ENCODE measurements around the gene FBXL17. TPM values are rescaled to one million over a fixed set of nuclear protein-coding genes. Genes with fewer than 3 reads are reported as not detected.
A peak's percentile ranks its signal among the peaks of the same experiment; 100 is the strongest.
"Not testable (repeated sequence)": the region's sequence is repeated elsewhere in the genome, so short reads cannot be mapped to it uniquely, and the experiment has no call there.

Gene FBXL17
- total RNA-seq, 1 donor from 2014 or later: 19.1 TPM

DNA sequence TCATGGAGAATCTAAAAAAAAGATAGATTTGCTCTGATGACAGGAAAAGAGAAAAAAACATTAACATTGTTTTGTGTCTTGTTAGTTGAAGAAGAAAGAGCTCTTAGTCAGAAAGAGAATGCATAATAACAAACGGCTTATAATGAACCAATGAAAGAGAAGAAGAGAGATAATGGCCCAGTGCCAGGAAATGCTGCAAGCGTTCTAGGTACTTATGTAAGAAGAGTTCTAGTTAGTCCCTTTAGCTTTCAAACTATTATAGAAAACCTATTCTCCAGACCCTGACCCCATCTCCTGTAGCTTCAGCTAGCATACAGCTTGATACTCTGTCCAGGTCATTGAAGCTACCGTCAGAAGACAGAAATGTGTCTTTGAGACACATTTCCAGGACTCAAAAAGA lies 70.2 kb downstream of the FBXL17 start:
- DNase-seq (ENCODE audit: low read depth): no peak

DNA sequence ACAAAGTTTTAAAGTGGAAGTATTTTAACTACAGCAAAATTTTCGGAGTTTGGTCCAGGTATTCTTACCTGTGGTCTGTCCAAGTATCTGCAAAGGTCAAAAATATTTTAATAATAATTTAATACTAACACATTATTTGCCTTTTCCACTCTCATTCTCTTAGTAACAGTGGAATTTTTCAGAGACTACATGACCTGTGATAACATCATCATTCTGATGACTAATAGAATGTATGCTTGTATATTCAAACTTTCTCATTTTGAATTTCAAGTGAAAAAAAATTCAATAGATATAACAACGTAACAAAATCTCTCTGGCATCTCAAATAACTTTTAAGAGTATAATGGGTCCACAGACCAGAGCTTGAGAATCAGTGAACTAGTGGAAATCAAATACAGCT lies 78.3 kb downstream of the FBXL17 start:
- no peak for DNase-seq (ENCODE audit: low read depth)

DNA sequence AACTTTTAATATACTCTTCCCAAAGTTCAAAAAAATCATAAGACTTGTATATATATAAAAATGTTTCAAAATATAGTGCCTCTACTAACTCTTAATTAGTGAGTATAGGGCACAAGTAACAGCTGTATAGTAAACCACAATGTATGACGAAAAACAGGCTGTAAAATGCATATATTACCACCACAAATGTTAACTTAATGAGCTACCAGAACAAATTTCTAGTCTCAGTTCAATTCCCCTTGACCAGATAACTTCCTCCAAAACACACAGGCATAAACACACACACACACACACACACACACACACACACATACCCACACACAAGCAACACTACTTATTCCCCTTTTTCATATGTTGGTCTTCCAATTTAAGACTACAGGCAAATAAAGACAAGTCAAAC lies 78.8 kb downstream of the FBXL17 start:
- DNase-seq (ENCODE audit: low read depth): no peak

DNA sequence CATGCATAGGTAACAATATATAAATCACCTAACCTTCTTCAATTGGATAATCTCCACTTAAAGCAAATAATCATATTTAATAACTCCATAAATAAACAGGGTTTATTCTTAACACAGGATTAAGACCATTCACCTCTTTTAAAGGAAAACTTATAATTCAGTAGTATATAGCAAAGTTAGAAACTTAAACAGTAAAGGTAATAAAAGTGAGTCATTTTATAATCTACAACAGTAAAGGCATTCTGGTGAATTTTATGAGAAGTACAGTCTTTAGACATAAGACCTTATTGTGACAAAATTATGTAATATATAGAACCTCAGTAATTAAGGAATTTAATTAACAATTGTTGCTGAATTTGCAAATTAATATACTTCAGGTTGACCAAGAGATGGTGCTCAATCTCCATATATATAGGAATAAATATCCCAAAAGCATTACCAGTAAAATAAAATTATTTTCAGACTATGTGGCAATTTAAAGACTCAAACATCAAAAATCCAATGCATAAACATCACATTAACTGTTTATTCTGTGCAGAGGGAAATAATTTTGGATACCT lies 84.8 kb downstream of the FBXL17 start:
- no peak for DNase-seq (ENCODE audit: low read depth)

DNA sequence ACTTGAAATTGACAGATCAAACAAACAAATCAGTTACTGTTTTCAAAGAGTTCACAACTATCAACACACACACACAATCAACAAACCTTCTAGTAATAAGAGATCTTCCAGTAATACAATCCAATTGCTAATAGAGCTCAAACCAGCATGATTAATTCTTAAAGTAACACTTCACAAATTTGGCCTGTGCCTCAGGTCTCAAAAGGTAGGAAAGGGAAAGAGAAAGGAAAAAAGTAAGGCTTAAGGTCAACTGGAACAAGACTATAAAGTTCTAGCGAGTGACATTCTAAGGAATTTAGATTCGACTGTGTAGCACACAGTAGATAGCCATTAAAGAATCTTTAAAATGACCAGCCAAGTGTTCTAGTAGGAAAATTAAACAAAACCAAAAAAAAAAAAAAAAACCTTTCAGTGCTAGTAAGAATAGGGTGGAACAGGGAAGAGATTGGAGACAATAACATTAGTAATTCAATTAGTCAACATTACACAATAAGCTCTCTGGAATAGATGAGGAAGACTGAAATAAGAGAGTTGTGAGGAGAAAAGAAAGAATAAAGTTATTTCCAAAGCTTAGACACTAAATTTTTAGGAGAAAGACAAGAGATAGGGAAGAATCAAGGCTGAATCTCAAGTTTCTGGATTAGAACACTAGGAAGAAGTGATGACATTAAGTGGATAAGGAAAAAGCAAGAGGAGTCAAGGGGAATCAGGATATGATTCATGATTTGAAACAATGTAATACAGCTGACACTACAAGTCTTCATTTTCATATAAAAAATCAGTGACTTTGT lies 86.1 kb downstream of the FBXL17 start:
- peak; percentile 60 for DNase-seq (ENCODE audit: low read depth)

DNA sequence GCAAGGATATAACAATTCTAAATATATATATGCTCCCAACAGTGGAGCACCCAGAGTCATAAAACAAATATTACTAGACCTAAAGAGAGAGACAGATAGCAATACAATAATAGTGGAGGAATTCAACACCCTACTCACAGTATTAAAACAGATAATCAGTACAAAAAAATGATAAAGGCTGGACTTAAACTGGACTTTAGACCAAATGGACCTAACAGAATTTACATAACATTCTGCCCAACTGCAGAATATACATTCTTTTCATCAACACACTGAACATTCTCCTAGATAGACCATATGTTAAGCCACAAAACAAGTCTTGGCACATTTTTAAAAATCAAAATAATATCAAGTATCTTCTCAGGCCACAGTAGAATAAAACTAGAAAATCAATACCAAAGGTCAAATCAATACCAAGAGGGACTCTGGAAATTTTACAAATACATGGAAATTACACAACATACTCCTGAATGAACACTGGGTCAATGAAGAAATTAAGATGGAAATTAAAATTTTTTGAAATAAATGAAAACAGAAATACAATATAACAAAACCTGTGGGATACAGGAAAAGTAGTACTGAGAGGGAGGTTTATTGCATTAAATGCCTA lies 100.8 kb downstream of the FBXL17 start:
- DNase-seq (ENCODE audit: low read depth): no peak

DNA sequence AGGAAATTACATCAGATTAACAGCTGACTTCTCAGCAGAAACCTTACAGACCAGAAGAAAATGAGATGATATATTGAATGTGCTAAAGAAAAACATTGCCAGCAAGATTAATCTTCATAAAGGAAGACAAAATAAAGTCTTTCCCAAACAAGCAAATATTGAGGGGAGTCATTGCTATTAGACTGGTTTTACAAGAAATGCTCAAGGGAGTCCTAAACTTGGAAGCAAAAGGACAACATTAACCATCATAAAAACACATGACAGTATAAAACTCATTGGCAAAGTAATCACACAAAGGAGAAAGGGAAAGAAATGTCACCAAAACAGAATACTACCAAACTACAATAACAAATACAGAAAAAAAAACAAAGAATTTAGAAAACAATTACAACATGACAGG lies 101.7 kb downstream of the FBXL17 start:
- DNase-seq (ENCODE audit: low read depth): no peak

DNA sequence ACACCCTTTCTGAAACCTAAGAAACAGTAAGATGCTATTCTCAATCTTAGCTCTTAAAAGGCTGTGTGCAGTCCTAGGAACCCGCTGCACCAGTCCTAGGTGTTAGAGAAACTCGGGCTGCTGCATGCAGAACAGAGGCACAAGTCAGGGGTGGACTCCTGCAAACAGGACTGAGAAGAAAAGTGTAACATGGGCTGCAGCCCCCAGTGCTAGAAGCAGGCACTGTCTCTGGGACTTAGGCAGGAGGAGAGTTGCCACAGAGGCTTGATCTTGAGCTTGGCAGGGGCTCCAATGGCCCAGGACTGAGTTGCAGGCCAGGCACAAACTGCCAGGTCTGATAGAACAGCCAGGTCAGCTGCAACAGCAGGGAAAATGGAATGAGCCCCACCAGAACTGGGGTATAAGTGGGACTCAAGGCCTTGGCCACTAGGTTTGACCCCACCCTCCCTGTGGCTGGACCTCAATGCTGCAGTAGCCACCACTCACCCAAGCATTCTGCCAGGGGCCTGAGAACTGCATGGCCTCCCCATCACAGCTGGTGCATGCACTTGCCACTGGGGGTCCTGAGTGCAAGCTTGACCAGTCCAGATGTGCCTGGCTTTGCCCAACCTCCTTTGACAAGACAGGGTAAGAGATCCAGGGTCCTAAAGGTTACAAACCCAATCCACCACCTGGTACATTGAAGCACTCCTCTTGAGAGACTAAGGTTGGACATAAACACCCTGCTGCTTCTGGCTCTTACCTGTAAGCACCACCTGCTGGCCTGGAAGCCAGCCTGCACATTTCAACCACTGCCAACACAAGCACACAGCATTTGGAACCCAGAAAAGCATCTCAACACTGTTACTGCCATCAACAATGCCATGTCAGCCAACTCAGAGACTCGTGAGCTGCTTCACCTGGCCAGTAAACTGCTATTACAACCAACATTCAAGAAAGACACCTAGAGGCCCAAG lies 103.3 kb downstream of the FBXL17 start:
- no peak for DNase-seq (ENCODE audit: low read depth)

DNA sequence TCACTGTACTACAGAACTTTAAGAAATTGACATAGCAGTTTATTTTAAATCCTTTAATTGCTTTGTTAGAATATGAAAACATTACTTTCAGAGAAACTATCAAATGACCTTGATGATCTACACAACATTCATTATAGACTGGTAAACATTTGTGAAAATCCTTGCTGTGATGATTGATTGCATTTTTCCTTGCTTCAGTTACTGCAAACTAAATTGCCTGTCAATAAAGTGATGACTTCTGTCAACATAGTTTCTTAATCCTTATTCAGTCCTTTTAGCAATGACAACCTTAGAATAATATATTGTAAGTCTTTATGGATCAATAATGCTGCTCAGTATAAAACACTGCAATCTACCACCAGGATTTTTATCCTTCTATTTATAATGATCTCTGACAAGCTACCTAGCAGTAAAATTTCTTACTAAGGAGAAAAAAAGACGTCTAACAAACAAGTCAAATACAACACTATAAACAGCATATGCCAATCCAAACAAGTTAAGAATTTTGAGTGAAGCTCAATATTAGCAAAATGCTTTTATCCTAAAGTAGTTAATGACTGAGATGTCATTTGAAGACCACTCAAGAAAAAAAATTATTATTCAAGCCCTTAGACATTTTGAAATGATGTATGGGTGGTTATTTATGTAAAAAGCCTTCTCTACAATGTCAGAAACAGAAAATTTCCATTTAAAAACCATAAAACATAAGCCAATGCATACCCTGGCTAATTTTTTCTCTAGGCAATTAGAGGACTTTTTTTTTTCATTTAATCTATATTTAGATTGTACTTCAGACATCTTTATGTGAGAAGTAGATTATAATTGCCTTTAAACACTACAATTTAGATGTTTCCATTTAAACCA lies 105.5 kb downstream of the FBXL17 start:
- no peak for DNase-seq (ENCODE audit: low read depth)

DNA sequence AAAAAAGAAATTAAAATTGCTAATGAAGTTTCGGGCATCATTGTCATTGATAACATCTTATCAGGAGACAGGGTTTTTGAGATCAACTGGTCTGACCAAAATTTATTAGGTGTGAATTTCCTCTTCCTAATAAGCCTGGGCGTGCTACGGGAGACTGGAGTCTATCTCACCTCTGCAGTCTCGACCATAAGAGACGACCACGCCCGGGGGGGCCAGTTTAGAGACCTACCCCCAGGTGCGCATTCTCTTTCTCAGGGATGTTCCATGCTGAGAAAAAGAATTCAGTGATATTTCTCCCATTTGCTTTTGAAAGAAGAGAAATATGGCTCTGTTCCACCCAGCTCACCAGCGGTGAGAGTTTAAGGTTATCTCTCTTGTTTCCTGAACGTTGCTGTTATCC lies 107.8 kb downstream of the FBXL17 start:
- not testable (repeated sequence) for DNase-seq (ENCODE audit: low read depth)

DNA sequence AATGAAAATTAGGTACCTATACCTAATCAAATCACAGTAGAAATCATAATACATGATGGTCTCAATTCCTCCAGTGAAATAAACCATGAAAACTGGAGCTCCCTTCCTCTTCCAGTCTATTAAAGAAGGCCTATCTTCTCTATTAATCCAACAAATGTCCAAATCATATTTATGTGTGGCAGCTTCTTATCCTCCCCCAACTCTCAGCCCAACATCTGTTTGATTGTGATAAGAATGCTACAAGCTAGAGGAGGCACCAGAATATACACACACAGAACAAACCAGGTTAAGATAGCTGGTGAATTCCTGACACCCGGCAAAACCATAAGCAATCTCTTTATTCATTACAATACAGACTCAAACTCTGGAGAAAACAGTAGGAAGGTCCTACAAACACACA lies 110.8 kb downstream of the FBXL17 start:
- no peak for DNase-seq (ENCODE audit: low read depth)

DNA sequence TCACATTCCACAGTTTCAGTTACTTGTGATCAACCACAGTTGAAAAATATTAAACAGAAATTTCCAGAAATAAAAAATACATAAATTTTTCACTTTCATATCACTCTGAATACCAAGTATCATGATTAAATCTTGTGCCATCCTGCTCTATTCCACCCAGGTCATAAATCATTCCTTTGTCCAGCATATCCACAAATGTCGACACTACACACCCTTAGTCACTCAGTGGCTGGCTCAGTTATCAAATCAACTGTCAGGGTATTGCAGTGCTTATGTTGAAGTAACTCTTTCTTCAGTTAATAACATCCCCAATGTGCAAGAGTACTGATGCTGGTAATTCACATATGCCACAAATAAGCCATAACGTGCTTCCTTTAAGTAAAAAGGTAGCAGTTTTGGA lies 115.7 kb downstream of the FBXL17 start:
- peak; percentile 38 for DNase-seq (ENCODE audit: low read depth)

DNA sequence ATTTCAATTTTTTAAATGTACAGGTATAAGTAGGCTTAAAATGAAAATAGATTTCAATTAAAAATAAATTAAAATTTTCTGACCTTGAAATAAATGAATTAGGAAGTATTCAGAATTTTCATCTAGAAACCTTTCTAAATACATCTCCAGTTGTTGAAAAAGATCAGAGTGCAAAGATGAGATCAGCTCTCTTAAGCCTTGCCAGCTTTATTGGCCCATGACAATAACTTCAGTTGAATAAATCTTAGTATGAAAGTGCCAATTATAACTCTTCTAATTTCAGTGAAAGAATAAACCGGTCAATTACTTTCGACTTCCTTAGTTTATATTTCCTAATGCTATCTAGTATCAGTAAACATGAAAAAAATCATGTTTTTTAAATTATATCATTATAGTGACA lies 117.4 kb downstream of the FBXL17 start:
- DNase-seq (ENCODE audit: low read depth): no peak

DNA sequence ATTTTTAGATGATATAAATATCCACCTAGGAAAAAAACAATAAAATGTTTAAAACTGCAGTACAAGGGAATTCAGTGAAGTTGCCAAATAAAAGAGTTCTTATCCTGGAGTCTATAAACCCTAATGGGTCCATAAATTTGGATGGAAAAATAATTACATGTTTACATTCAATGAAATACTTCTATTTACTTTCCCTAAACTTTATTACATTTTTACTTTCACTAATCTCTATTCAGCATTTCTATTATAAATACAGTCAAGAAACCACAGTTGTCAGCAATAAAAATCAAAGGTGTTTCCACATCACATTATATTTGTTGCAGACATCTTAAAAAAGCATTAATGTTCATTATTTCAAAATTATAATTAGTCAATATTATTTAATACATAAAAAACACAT lies 118.6 kb downstream of the FBXL17 start:
- no peak for DNase-seq (ENCODE audit: low read depth)

DNA sequence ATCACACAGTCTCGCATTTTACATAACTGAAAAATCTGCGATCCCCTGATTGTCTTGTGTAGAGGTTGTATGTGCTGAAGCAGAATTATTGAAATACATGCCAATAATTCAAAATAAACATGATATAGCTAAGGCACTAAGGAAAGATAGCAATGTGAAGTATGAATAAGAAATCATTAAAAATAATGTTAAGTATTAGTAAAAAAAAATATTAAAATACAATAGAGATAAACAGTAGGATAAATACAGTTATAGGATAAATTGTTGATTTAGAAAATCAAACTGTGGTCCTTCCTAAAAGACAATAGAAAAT lies 121.1 kb downstream of the FBXL17 start:
- no peak for DNase-seq (ENCODE audit: low read depth)

DNA sequence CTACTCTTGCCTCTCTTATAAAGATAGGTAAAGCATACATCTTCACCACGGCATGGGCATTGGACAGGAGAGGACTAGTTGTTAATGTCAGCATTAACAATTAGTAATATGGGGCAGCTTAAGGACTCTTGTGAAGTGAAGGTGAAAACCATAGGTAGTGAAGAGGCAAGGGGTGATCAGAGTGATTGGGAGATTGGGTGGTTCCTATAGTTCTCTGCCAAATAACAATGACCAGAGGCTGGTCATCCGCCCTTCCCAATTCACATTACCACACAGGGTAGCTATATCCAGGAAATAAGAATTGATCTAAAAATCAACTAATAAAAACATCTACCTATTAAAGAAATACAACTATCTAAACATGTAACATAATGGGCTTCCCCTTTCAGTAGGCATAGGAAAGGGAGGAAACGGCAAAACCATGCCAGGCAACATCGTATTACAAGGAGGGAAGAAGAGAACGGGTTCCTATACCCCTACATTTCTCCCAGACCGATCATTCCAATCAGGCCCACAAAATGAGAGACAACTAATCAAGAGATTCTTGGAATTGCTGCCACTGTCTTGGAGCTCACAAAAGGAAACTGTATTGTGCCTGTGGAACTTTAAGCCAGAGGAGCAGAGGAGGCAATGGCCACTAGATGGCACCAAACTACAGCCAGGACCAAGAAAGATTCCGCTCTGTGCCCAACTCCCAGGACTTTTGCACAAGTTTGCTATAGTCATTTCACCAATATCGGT lies 121.6 kb downstream of the FBXL17 start:
- peak; percentile 80 for DNase-seq (ENCODE audit: low read depth)

DNA sequence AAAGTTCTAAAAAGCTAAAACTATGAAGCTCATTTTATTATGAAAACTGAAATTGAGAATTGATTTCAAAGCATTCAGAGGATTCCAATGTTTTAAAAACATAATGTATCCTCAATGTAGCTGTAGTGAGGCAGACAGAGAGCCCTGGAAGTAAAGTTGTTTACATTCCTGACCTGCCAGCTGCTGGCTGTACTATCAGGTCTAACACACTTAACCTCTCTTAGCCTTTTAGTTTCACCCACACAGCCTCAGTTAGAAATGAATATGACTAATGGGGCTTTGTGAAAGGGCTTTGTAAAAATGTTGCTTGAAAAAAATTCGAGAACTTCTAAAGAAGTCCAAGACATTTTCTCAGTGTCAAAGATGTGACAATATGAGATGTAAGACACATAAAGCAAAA lies 122.6 kb downstream of the FBXL17 start:
- DNase-seq (ENCODE audit: low read depth): peak; percentile 44

DNA sequence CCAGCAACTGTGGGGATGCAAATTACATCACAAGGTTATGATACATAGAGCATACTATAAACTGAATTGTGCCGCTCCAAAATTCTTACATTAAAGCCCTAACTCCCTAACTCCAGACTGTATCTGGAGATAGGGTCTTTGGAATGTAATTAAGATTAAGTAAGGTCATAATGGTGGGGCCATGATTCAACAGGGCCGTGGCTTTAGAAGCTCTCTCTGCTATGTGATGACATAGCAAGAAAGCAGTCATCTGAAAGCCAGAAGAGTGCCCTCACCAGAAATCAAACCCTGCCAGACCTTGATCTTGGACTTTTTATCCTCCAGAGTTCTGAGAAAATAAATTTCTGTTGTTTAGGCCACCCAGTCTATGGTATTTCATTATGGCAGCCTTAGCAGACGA lies 123.9 kb downstream of the FBXL17 start:
- DNase-seq (ENCODE audit: low read depth): peak; percentile 10

DNA sequence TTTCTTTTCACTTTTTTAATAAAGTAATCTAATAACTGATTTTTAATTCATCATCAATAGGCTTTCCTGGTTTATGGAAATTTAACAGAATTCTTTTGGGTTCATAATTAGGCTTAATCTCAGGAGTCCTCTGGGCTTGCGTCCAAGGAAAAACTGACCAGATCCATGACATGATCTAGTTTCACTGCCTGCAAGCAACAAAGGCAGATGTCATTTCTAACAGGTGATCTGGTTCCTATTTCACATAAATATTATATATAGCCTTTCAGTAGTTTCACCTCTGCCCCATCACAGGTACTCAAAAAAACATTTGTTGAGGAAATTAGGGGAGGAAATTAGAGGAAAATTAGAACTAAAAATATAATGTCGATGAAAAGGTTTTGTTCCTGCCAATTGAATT lies 126.4 kb downstream of the FBXL17 start:
- DNase-seq (ENCODE audit: low read depth): no peak

DNA sequence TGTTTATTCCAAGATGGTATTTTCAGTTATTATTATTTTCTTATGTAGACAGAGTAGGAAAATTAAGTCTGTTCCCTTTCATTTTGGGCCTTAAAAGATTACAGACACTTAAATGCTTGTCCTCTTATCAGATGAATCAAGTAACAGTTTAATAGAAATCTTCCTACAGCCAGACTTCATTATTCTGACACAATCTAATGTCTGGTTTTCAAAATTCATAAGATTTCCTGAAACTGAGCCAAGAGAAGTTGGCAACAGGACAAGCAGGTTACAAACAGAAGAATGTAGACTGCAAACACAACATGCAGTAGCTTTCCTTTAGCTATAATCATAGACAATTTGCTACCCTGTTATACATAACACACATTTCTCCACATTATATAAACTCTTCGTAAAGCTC lies 130.5 kb downstream of the FBXL17 start:
- peak; percentile 4 for DNase-seq (ENCODE audit: low read depth)

Measured in renal cortical epithelial cell (primary cell).